HG03139 (cell line): Measurements from ENCODE around the gene KCTD1.
A peak's percentile ranks its signal among the peaks of the same experiment; 100 is the strongest.

Experiments used
- ATAC-seq: cut with Tn5 transposase; IDR thresholded peaks from one replicate; pipeline ENCODE4 v1.9.1; 2021; ENCODE audit not compliant: unreplicated experiment

KCTD1 gene

GRCh38 chr18:26487437-26487836, 60.9 kb downstream of the KCTD1 start:
- peak; percentile 85 for ATAC-seq

GRCh38 chr18:26483633-26484032, 64.7 kb downstream of the KCTD1 start:
- ATAC-seq, result no peak

- no peak for ATAC-seq
These were observed 65.8 kb downstream of the KCTD1 start for GRCh38 chr18:26482569-26482968.

- no peak for ATAC-seq
These were observed 67.2 kb downstream of the KCTD1 start for GRCh38 chr18:26480897-26481795.

GRCh38 chr18:26479681-26480079, 68.7 kb downstream of the KCTD1 start:
- ATAC-seq, result no peak

GRCh38 chr18:26479065-26479680, 69.2 kb downstream of the KCTD1 start:
- ATAC-seq, result no peak

- no peak for ATAC-seq
These were observed 70.4 kb downstream of the KCTD1 start for GRCh38 chr18:26477828-26478466.

GRCh38 chr18:26476697-26477096, 71.7 kb downstream of the KCTD1 start:
- no peak for ATAC-seq

GRCh38 chr18:26474542-26474941, 73.8 kb downstream of the KCTD1 start:
- ATAC-seq, result no peak

- no peak for ATAC-seq
These were observed 74.7 kb downstream of the KCTD1 start for GRCh38 chr18:26473672-26474071.

GRCh38 chr18:26471826-26472225, 76.5 kb downstream of the KCTD1 start:
- ATAC-seq, result no peak

- ATAC-seq, result no peak
These were observed 77.3 kb downstream of the KCTD1 start for GRCh38 chr18:26471027-26471426.

GRCh38 chr18:26470011-26470637, 78.2 kb downstream of the KCTD1 start:
- ATAC-seq, result peak; percentile 84

GRCh38 chr18:26468931-26469340, 79.4 kb downstream of the KCTD1 start:
- peak; percentile 72 for ATAC-seq

- ATAC-seq, result no peak
These were observed 82.3 kb downstream of the KCTD1 start for GRCh38 chr18:26466026-26466425.

GRCh38 chr18:26465431-26465830, 82.9 kb downstream of the KCTD1 start:
- no peak for ATAC-seq

- no peak for ATAC-seq
These were observed 84.0 kb downstream of the KCTD1 start for GRCh38 chr18:26464128-26465011.

GRCh38 chr18:26462355-26462754, 86.0 kb downstream of the KCTD1 start:
- no peak for ATAC-seq

- no peak for ATAC-seq
These were observed 86.9 kb downstream of the KCTD1 start for GRCh38 chr18:26461405-26461804.

GRCh38 chr18:26460449-26461091, 87.8 kb downstream of the KCTD1 start:
- peak; percentile 63 for ATAC-seq
